ENCODE results near the gene RCN1.

GRCh38 chr11:32069361-32070058 lies 21.4 kb upstream of the RCN1 start:
- TF ChIP-seq CTCF (IDR thresholded peaks at IDR 0.05; ENCODE audit: insufficient read depth, low read length, poor library complexity, severe bottlenecking) (no peak), EZH2phosphoT487 (conservative IDR thresholded peaks at IDR 0.05; ENCODE audit: low read length) (no peak)
